GM12878 (cell line): ENCODE results near the gene ZNF652. TPM values are rescaled to one million over a fixed set of nuclear protein-coding genes. Genes with fewer than 3 reads are reported as not detected.

Experiments used
- ATAC-seq: fragments of 200-7000 bp; cut with Tn5 transposase; 3 replicates; pipeline ENCODE4 v1.9.1; 2020; ENCODE audit warnings: mild to moderate bottlenecking, moderate library complexity
- BruUV-seq: library from RNA; stranded (reverse); fragments of 400-500 nt; replicated peaks from 2 replicates; lab custom pipeline; 2021; lab: Mats Ljungman, UMichigan
- CTCF ChIA-PET: fragments of 300-600 bp; sonication (Branson Sonifier 250); formaldehyde crosslinking; extraction: SDS; loops from one replicate; lab custom pipeline; 2021; ENCODE audit warnings: inconsistent platforms; lab: Yijun Ruan, JAX
- POLR2A ChIA-PET: fragments of 350-600 bp; formaldehyde crosslinking; extraction: SDS; loops from one replicate; lab custom pipeline; 2021; ENCODE audit warnings: inconsistent platforms; lab: Charles Lee
- RAD21 ChIA-PET: fragments of 300-600 bp; sonication (Branson Sonifier 250); formaldehyde crosslinking; loops from one replicate; lab custom pipeline; 2023; ENCODE audit warnings: antibody characterized with exemption; ENCODE audit not compliant: unreplicated experiment; lab: Charles Lee
- SMC1A ChIA-PET: fragments of 300-600 bp; sonication (Branson Sonifier 250); formaldehyde crosslinking; loops from one replicate; lab custom pipeline; 2023; ENCODE audit not compliant: unreplicated experiment, uncharacterized antibody; lab: Charles Lee
- DNase-seq: peaks from one replicate; pipeline ENCODE4 v3.0.0-alpha.2; 2011; ENCODE audit warnings: low read depth, low spot score
- FAIRE-seq: peaks from 3 replicates; lab custom pipeline; 2011; peaks lifted over from hg19 to GRCh38; lab: Jason Lieb, UNC
- H2AFZ ChIP-seq: 2 replicates; pipeline ENCODE4 v1.6.0; 2011; ENCODE audit warnings: low read depth, low read length, control low read depth; ENCODE audit not compliant: control insufficient read depth
- H3K27ac ChIP-seq: 2 replicates; pipeline ENCODE4 v1.5.1; 2011; ENCODE audit warnings: control low read depth; ENCODE audit not compliant: control insufficient read depth, insufficient read depth
- H3K27me3 ChIP-seq, 2 experiments: replicated peaks in 1 of 2; 2 replicates each; pipeline versions ENCODE4 v1.6.0 to v1.6.1; 2011; ENCODE audit warnings: low read length in 1 of 2; ENCODE audit not compliant: control insufficient read depth in 2 of 2, insufficient read depth in 2 of 2
- H3K36me3 ChIP-seq, 2 experiments: 2 replicates each; pipeline ENCODE4 v1.5.1; 2011; ENCODE audit warnings: low read length in 1 of 2; ENCODE audit not compliant: control insufficient read depth in 2 of 2, insufficient read depth in 2 of 2
- H3K4me1 ChIP-seq: 2 replicates; pipeline ENCODE4 v1.6.1; 2011; ENCODE audit warnings: mild to moderate bottlenecking, low read length, moderate library complexity, mixed read lengths; ENCODE audit not compliant: control insufficient read depth, insufficient read depth
- H3K4me2 ChIP-seq: 2 replicates; pipeline ENCODE4 v1.6.0; 2011; ENCODE audit warnings: control low read depth; ENCODE audit not compliant: control insufficient read depth, insufficient read depth
- H3K4me3 ChIP-seq: fragments of 200-600 bp; sonication (generic); 2 replicates; pipeline ENCODE4 v1.5.1; 2016
- H3K79me2 ChIP-seq: 2 replicates; pipeline ENCODE4 v1.6.0; 2011; ENCODE audit warnings: low read length; ENCODE audit not compliant: control insufficient read depth, insufficient read depth
- H3K9ac ChIP-seq: 2 replicates; pipeline ENCODE4 v1.8.0; 2011; ENCODE audit warnings: low read length, control low read depth, mixed read lengths; ENCODE audit not compliant: control insufficient read depth, insufficient read depth
- H3K9me3 ChIP-seq: replicated peaks from 3 replicates; pipeline ENCODE4 v1.5.1; 2011; ENCODE audit warnings: mild to moderate bottlenecking, low read length; ENCODE audit not compliant: control insufficient read depth, insufficient read depth
- H4K20me1 ChIP-seq: 2 replicates; pipeline ENCODE4 v1.6.0; 2011; ENCODE audit not compliant: control insufficient read depth, insufficient read depth
- E4F1 ChIP-seq: fragments of 450-650 bp; IDR thresholded peaks from 2 replicates; pipeline ENCODE4 v1.6.1; 2018; ENCODE audit warnings: borderline replicate concordance, mild to moderate bottlenecking; ENCODE audit not compliant: partially characterized antibody
- GATAD2B ChIP-seq: fragments of 450-650 bp; conservative IDR thresholded peaks from 2 replicates; pipeline ENCODE4 v1.6.1; 2017; ENCODE audit warnings: low read depth, mild to moderate bottlenecking, moderate library complexity
- RAD21 ChIP-seq: IDR thresholded peaks from 2 replicates; pipeline ENCODE4 v1.6.1; 2011; ENCODE audit warnings: mild to moderate bottlenecking, low read depth, low read length, moderate library complexity; ENCODE audit not compliant: insufficient read depth
- ZNF207 ChIP-seq: fragments of 450-650 bp; IDR thresholded peaks from 2 replicates; pipeline ENCODE4 v1.6.1; 2014; ENCODE audit warnings: antibody characterized with exemption, mild to moderate bottlenecking, borderline replicate concordance
- WGBS: methylation state at CpG from one replicate; pipeline ENCODE4 v1.1.6; 2016; ENCODE audit warnings: low lambda C conversion rate; ENCODE audit not compliant: insufficient replicate concordance, insufficient coverage; ENCODE audit errors: missing lambda C conversion rate; 5-methylcytosine and 5-hydroxymethylcytosine counted together
- in situ Hi-C: fragments of 300-500 bp; cut with MboI; formaldehyde crosslinking; loops from 9 replicates; pipeline ENCODE4 v1.14.3; 2018; ENCODE audit warnings: mixed read lengths
- intact Hi-C: fragments of 100-400 bp; cut with micrococcal nuclease; formaldehyde crosslinking; loops from one replicate; pipeline ENCODE4 v1.14.2; 2022; ENCODE audit not compliant: unreplicated experiment
- polyA plus RNA-seq, 11 experiments: library from polyadenylated mRNA; depleted of rRNA in 4 of 11; unstranded in 6 of 11; stranded (reverse) in 5 of 11; fragments of >200 nt; fragmentation: Nextera tagmentation in 4 of 11; fragmentation: Illumina TruSeq in 1 of 11; extraction: Ambion mirVana in 4 of 11; extraction: Trizol in 1 of 11; gene quantifications; 1 replicate in 1 of 11; 2 replicates in 10 of 11; pipeline versions ENCODE4 v1.2.1 to v1.2.3, GENCODE V29; 2011 to 2016; ENCODE audit warnings: inconsistent platforms in 2 of 11, missing spikeins in 2 of 11, low read depth in 1 of 11
- total RNA-seq, 4 experiments: library from RNA; depleted of rRNA in 3 of 4; stranded (reverse); fragments of >200 nt in 3 of 4; fragmentation: Illumina TruSeq in 1 of 4; extraction: Trizol in 1 of 4; gene quantifications; 2 replicates each; pipeline versions ENCODE4 v1.2.1 to v1.2.3, GENCODE V29; 2013 to 2021
- TF ChIP-seq, protein P1 (sequence below): fragments of 450-650 bp; IDR thresholded peaks from 2 replicates; pipeline ENCODE4 v1.6.1; 2017; ENCODE audit warnings: mild to moderate bottlenecking

The ZNF652 gene
- total and polyA plus RNA-seq, 10 of the 15 experiments (the other 5 are each of a cell fraction or from before 2014, with no cell fraction given): 3.4 to 13.1 (median 8.7) TPM

DNA sequence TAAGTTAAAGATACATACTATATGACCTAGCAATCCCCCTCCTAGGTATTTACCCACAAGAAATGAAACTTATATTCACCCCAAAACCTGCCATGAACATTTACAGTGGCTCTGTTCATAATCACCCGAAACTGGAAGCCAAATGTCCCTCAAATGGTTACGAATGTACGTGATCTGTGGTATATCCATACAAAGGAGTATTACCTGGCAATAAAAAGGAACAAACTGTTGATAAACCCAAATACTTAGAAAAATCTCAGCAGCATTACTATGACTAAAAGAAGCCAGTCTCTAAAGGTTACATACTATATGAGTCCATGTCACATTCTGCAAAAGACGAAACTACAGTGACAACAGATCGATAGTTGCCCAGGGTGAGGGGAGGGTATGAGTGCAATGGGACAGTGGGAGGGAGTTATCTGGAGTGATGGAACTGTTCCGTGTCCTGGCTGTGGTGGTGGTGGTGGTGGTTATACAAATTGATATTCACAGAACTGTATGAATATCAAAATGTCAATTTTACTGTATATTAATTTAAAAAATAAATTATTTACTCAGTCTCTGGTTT lies 9.4 kb downstream of the ZNF652 start:
- CTCF ChIA-PET: interaction anchor here (1.0 to 1.6 kb wide), 3 partner anchors 16 to 55 kb away, joined by 3 to 8 read pairs (median 5); no protein-coding TSS in a partner anchor
- DNase-seq: no peak
- peaks cover 67% of the 10 kb centered on the region for H3K79me2 ChIP-seq
- no peak for FAIRE-seq
- no peak for TF ChIP-seq ZNF207
- no peak overlapping the region for H3K4me3 ChIP-seq
- no peak overlapping the region for H3K27ac ChIP-seq
- H3K4me1 ChIP-seq: peaks cover 9% of the 10 kb centered on the region; the same call in 1 of the 2 replicates
- SMC1A ChIA-PET: no interaction called here
- in situ Hi-C loops (no loop called here), intact Hi-C loops (no loop called here)
- H3K36me3 ChIP-seq: no peaks in the 10 kb centered on the region; a peak in 1 of 4 replicates
- H2AFZ ChIP-seq: no peak overlapping the region
- no peak overlapping the region for H3K9ac ChIP-seq
- no TSS peak for BruUV-seq
- peaks cover 3% of the 10 kb centered on the region; the same call in 1 of the 3 replicates for H3K9me3 ChIP-seq
- no peak overlapping the region for H3K4me2 ChIP-seq
- WGBS: 95% methylated on average over 6 of the region's 6 CpGs
- no peaks in the 10 kb centered on the region for H3K27me3 ChIP-seq
- no peaks in the 10 kb centered on the region for H4K20me1 ChIP-seq
- no peak for ATAC-seq
- RAD21 ChIA-PET: no interaction called here
- POLR2A ChIA-PET: no interaction called here

- no peaks in the 10 kb centered on the region for H4K20me1 ChIP-seq
- POLR2A ChIA-PET: no interaction called here
Observed at GRCh38 chr17:49351572-49352140, 10.4 kb downstream of the ZNF652 start.

More at GRCh38 chr17:49351572-49352140, 10.4 kb downstream of the ZNF652 start:
- H3K9ac ChIP-seq: no peak overlapping the region
- FAIRE-seq: no peak
- no peak overlapping the region for H2AFZ ChIP-seq
- RAD21 ChIA-PET: interaction anchor here (0.5 kb wide), 1 partner anchor 9 kb away, joined by 3 read pairs; no protein-coding TSS in a partner anchor
- no peak overlapping the region for H3K27ac ChIP-seq
- TF ChIP-seq E4F1: no peak
- TF ChIP-seq, protein P1, sequence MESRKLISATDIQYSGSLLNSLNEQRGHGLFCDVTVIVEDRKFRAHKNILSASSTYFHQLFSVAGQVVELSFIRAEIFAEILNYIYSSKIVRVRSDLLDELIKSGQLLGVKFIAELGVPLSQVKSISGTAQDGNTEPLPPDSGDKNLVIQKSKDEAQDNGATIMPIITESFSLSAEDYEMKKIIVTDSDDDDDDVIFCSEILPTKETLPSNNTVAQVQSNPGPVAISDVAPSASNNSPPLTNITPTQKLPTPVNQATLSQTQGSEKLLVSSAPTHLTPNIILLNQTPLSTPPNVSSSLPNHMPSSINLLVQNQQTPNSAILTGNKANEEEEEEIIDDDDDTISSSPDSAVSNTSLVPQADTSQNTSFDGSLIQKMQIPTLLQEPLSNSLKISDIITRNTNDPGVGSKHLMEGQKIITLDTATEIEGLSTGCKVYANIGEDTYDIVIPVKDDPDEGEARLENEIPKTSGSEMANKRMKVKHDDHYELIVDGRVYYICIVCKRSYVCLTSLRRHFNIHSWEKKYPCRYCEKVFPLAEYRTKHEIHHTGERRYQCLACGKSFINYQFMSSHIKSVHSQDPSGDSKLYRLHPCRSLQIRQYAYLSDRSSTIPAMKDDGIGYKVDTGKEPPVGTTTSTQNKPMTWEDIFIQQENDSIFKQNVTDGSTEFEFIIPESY: no peak
- no peak for TF ChIP-seq RAD21
- TF ChIP-seq GATAD2B: no peak
- TF ChIP-seq, all 136 proteins: peak for 0
- Histone ChIP-seq H3K9me3 (peaks cover 3% of the 10 kb centered on the region; the same call in 1 of the 3 replicates), H3K36me3 (no peaks in the 10 kb centered on the region; a peak in 1 of 4 replicates), H3K79me2 (peaks cover 58% of the 10 kb centered on the region), H3K27me3 (no peaks in the 10 kb centered on the region), H3K4me2 (no peak overlapping the region), H3K4me3 (no peak overlapping the region), H3K4me1 (peaks cover 7% of the 10 kb centered on the region; the same call in 1 of the 2 replicates)
- WGBS: 99% methylated on average over 3 of the region's 3 CpGs
- no TSS peak for BruUV-seq
- ATAC-seq: no peak
- in situ Hi-C loops (no loop called here), intact Hi-C loops (no loop called here)
- ChIA-PET SMC1A (interaction anchor here (1.0 kb wide), 2 partner anchors 12 to 13 kb away, joined by 3 read pairs; no protein-coding TSS in a partner anchor), CTCF (interaction anchor here (0.8 to 1.6 kb wide), 4 partner anchors 17 to 111 kb away, joined by 3 to 8 read pairs (median 4); no protein-coding TSS in a partner anchor)
- DNase-seq: no peak
